MM.1S (cell line): ENCODE results near the gene PIAS3.

ENCODE experiments used
- DNase-seq: peaks from one replicate; pipeline ENCODE4 v3.0.0-alpha.2; 2015
- H2AFZ ChIP-seq: fragments of 300-600 bp; sonication (generic); 2 replicates; pipeline ENCODE4 v1.6.0; 2016; ENCODE audit warnings: antibody characterized with exemption, low read length
- H3F3A ChIP-seq: fragments of 300-600 bp; sonication (generic); 2 replicates; pipeline ENCODE4 v1.6.1; 2016; ENCODE audit warnings: mild to moderate bottlenecking, antibody characterized with exemption, low read length, moderate library complexity, mixed read lengths; ENCODE audit not compliant: insufficient read depth
- H3K27ac ChIP-seq: fragments of 300-600 bp; sonication (generic); 2 replicates; pipeline ENCODE4 v1.5.1; 2016; ENCODE audit warnings: mild to moderate bottlenecking, low read length
- H3K27me3 ChIP-seq: fragments of 300-600 bp; sonication (generic); replicated peaks from 2 replicates; pipeline ENCODE4 v1.6.0; 2016; ENCODE audit warnings: low read length; ENCODE audit not compliant: insufficient read depth
- H3K36me3 ChIP-seq: fragments of 300-600 bp; sonication (generic); replicated peaks from 2 replicates; pipeline ENCODE4 v1.6.1; 2016; ENCODE audit warnings: mild to moderate bottlenecking, low read length, mixed read lengths; ENCODE audit not compliant: insufficient read depth
- H3K4me1 ChIP-seq: fragments of 300-600 bp; sonication (generic); 2 replicates; pipeline ENCODE4 v1.6.1; 2016; ENCODE audit warnings: low read length, mixed read lengths
- H3K4me2 ChIP-seq: fragments of 300-600 bp; sonication (generic); 2 replicates; pipeline ENCODE4 v1.6.0; 2016; ENCODE audit warnings: low read depth, low read length
- H3K4me3 ChIP-seq: fragments of 300-600 bp; sonication (generic); 2 replicates; pipeline ENCODE4 v1.5.1; 2016; ENCODE audit warnings: low read length, mixed read lengths
- H3K79me2 ChIP-seq: fragments of 300-600 bp; sonication (generic); 2 replicates; pipeline ENCODE4 v1.6.1; 2016; ENCODE audit warnings: mixed run types, low read length, mixed read lengths
- H3K9ac ChIP-seq: fragments of 300-600 bp; sonication (generic); 2 replicates; pipeline ENCODE4 v1.6.1; 2016; ENCODE audit warnings: low read length, mixed read lengths
- H3K9me2 ChIP-seq: fragments of 300-600 bp; sonication (generic); replicated peaks from 2 replicates; pipeline ENCODE4 v1.6.1; 2016; ENCODE audit warnings: mild to moderate bottlenecking, low read length, mixed read lengths; ENCODE audit not compliant: insufficient read depth
- H3K9me3 ChIP-seq: fragments of 300-600 bp; sonication (generic); replicated peaks from 2 replicates; pipeline ENCODE4 v1.6.1; 2016; ENCODE audit warnings: mild to moderate bottlenecking, low read length, mixed read lengths; ENCODE audit not compliant: insufficient read depth
- H4K20me1 ChIP-seq: fragments of 300-600 bp; sonication (generic); 2 replicates; pipeline ENCODE4 v1.6.1; 2016; ENCODE audit warnings: mild to moderate bottlenecking, low read length, moderate library complexity, mixed read lengths; ENCODE audit not compliant: insufficient read depth
- CTCF ChIP-seq: fragments of 300-600 bp; sonication (generic); IDR thresholded peaks from 2 replicates; pipeline ENCODE4 v1.5.1; 2016; ENCODE audit warnings: antibody characterized with exemption, low read length, mixed read lengths
- EZH2 ChIP-seq: fragments of 300-600 bp; sonication (generic); optimal IDR thresholded peaks from 2 replicates; pipeline ENCODE3; 2017; ENCODE audit warnings: low read depth, mild to moderate bottlenecking, antibody characterized with exemption, low read length, mixed read lengths
- EZH2phosphoT487 ChIP-seq: fragments of 300-600 bp; sonication (generic); IDR thresholded peaks from 2 replicates; pipeline ENCODE4 v1.6.1; 2018; ENCODE audit warnings: antibody characterized with exemption, low read length

The PIAS3 gene

GRCh38 chr1:145895471-145895870, 36.6 kb upstream of the PIAS3 start:
- no peaks in the 10 kb centered on the region for H3F3A ChIP-seq
- H3K9ac ChIP-seq = no peak overlapping the region
- no peaks in the 10 kb centered on the region for H3K27me3 ChIP-seq
- H3K36me3 ChIP-seq = no peaks in the 10 kb centered on the region
- H4K20me1 ChIP-seq = no peaks in the 10 kb centered on the region
- H3K4me1 ChIP-seq = no peaks in the 10 kb centered on the region
- DNase-seq = no peak
- H3K9me3 ChIP-seq = no peaks in the 10 kb centered on the region
- H3K79me2 ChIP-seq = no peaks in the 10 kb centered on the region
- no peak for TF ChIP-seq CTCF
- no peak for TF ChIP-seq EZH2phosphoT487
- TF ChIP-seq EZH2 = no peak
- H3K4me3 ChIP-seq = no peak overlapping the region
- H2AFZ ChIP-seq = no peak overlapping the region
- H3K4me2 ChIP-seq = no peak overlapping the region
- H3K9me2 ChIP-seq = no peaks in the 10 kb centered on the region
- no peak overlapping the region for H3K27ac ChIP-seq

GRCh38 chr1:145893306-145894055, 34.6 kb upstream of the PIAS3 start:
- H3K4me2 ChIP-seq = no peak overlapping the region
- no peaks in the 10 kb centered on the region for H3K9me3 ChIP-seq
- H3K36me3 ChIP-seq = no peaks in the 10 kb centered on the region
- H3K9ac ChIP-seq = no peak overlapping the region
- H3F3A ChIP-seq = no peaks in the 10 kb centered on the region
- H3K4me1 ChIP-seq = no peaks in the 10 kb centered on the region
- H3K4me3 ChIP-seq = no peak overlapping the region
- H3K27ac ChIP-seq = no peak overlapping the region
- H4K20me1 ChIP-seq = no peaks in the 10 kb centered on the region
- H3K79me2 ChIP-seq = no peaks in the 10 kb centered on the region
- no peaks in the 10 kb centered on the region for H3K9me2 ChIP-seq
- DNase-seq = no peak
- TF ChIP-seq EZH2phosphoT487 (no peak), EZH2 (no peak), CTCF (no peak)
- H3K27me3 ChIP-seq = no peaks in the 10 kb centered on the region
- H2AFZ ChIP-seq = no peak overlapping the region

- Histone ChIP-seq H3K9me2 (no peaks in the 10 kb centered on the region), H3K9me3 (no peaks in the 10 kb centered on the region), H3F3A (no peaks in the 10 kb centered on the region), H4K20me1 (no peaks in the 10 kb centered on the region), H3K9ac (no peak overlapping the region), H3K4me1 (no peaks in the 10 kb centered on the region), H3K4me2 (no peak overlapping the region), H3K27me3 (no peaks in the 10 kb centered on the region), H3K27ac (no peak overlapping the region), H3K36me3 (no peaks in the 10 kb centered on the region), H2AFZ (no peak overlapping the region), H3K79me2 (no peaks in the 10 kb centered on the region), H3K4me3 (no peak overlapping the region)
- no peak for DNase-seq
- TF ChIP-seq EZH2 = no peak
- no peak for TF ChIP-seq CTCF
- no peak for TF ChIP-seq EZH2phosphoT487
These were observed 33.7 kb upstream of the PIAS3 start for GRCh38 chr1:145892486-145893087.
